NCI-H510A treated with DMSO at 0.1 percent for 48 hours (cell line): ENCODE results near the gene INSYN2A.

ENCODE experiments used
- DNase-seq: peaks from one replicate; lab custom pipeline; 2025; lab: John Stamatoyannopoulos, UW

INSYN2A gene

DNA sequence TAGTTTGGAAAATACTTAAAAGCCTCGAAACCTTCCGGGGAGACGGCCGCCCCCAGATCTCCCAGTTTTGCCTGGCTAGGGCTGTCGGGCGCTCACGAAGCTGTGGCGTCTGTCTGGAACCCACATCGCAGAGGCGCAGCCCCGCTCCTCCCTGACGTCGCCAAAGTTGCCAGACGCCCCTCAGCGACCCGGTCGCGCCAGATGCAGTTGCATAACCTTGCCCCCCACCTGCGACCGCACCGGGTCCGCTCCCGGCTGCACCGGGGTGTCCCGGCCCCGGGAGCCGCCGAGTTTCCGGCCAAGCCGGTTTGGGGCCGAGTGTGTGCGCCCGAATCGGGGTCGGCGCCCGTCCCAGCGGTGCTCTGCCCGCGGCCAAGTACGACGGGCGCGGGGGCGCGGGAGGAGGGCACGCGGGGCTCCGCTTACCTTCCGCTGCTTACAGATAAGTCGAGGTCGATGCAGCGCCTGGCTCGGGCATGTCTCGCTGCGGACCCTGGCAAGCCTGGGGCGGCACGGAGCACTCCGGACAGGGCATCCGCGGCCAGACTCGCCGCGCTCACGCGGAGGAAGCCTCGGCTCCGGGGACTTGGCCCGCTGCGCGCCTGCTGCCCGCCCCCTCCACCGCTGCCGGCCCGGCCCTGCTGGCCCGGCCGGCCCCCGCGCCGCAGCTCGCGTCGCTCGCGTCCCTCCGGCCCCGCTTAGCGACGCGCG is 665 bp downstream of the INSYN2A start:
- no peak for DNase-seq

- no peak for DNase-seq
These were observed 1.3 kb downstream of the INSYN2A start for GRCh38 chr10:127195041-127195506.

- no peak for DNase-seq
These were observed 1.8 kb downstream of the INSYN2A start for GRCh38 chr10:127194599-127194998.

DNA sequence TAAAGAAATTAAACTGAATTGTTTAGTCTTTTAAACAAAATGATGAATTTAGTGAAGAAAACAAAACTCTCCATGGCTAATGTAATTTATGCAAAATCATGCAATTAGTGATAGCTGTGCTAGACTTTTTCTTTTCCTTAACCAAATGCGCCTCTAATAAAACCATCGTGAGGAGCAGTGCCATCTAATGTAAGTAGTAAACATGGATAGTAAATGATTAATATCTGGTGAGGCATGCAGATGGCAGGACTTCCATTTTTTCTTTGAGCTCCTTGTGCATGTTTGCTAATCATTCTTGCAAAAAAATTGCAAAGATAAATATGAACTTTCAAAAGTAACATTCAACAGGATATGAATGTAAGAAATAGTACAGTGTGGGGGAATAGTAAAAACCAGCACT is 2.3 kb downstream of the INSYN2A start:
- DNase-seq: no peak

GRCh38 chr10:127193125-127193524 is 3.3 kb downstream of the INSYN2A start:
- DNase-seq: no peak

GRCh38 chr10:127190427-127190826 is 6.0 kb downstream of the INSYN2A start:
- no peak for DNase-seq

GRCh38 chr10:127189226-127189625 is 7.2 kb downstream of the INSYN2A start:
- DNase-seq: no peak

GRCh38 chr10:127186813-127187212 is 9.6 kb downstream of the INSYN2A start:
- no peak for DNase-seq

DNA sequence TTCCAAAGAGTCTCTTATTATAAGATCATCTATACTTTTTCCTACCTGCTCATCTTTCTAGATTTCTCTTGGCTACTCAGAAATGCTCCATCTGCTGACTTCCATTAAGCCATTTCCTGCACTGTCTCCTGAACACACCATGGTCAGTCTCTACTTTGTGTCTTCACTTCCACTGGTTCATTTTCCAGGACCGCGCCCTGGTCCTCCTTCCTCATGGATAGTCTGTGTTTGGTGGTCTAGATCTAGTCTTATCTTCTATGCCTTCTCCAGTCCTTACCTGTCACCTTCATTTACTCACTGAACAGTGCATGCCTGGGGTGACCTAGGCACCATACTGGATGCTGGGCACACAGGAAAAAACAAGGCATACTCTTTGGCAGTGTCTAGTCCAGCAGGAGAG is 11.8 kb downstream of the INSYN2A start:
- no peak for DNase-seq

GRCh38 chr10:127182161-127182560 is 14.2 kb downstream of the INSYN2A start:
- DNase-seq: no peak

DNA sequence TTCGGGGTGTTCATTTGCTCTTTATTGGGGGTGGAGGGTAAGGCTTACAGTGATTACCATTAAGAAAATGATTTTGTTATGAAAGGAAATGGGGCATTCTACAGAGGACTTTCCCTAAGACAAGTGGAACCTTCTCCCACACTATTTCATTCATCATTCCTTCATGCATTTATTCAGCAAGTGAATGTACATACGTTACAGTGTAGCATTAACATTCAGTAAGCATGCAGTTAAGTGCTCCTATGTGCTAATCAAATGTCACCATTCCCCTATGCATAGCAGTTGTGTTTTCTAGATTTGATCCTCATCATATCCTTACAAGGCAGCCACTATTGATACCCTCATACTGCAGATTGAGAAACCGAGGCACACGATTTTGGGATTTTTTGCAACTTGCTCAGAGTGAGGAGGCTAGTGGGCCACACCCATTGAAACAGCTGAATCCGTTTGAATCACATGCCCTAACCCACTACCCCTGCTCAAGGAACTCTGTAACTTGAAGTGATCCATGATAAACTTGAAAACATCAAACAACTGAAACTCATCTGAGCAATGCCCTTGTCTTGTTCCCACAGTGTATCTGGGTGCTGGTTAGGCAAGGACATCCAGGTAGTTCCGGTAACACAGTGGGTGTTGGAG is 16.7 kb downstream of the INSYN2A start:
- no peak for DNase-seq

GRCh38 chr10:127176649-127177048 is 19.7 kb downstream of the INSYN2A start:
- DNase-seq: no peak

DNA sequence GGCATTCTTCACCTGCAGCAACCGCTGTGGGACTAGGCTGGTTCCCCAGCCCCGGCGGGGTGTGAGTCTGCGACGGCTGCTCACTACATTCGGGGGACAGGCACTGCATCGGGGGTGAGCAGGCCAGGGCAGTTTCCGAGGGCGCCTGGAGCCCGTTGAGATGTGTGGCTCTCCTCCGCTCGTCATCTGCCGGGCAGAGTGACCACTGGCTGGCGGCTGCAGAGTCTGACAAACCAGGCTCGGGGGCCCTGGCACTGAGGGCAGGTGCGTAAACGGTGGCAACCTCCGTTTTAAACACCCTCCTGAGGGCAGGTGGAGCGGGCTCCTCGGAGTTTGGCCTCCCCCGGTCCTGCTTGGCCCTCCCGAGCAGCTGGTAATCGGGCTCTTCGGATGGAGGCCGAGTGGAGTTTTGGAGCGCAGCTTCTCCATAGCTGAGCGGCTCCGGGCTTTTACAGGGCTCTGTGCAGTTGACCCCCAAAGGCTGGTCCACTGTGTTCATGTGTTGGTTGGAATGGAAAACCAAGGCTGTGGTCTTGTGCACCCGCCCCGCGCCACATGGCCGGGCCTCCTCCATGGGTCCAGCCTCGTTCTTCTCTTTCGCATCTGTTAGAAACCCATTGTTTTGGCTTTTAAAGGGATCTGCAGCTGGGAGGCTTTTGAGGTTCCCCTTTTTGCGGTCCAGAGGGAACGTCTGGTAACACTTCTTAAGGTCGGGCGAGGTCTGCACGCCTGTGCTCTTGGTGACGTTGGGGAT is 20.9 kb downstream of the INSYN2A start:
- DNase-seq: no peak

DNA sequence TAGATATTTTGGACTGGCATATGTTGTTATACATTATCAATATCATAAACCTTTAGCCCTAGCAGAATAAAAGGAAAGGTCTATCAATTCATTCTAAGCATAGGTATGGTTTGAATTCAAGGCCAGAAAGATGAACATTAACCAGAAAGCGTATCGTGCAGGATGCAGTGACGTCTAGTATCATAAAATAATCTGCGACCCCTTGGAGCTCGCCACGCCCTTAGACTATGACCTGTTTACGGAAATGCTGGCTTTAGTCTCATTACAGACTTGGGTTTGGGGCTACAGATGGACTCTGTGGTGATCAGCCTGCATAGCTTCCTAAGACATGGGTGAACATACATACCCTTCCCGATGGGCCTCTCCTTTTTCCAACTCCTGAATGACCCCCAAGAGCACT is 21.5 kb downstream of the INSYN2A start:
- no peak for DNase-seq

DNA sequence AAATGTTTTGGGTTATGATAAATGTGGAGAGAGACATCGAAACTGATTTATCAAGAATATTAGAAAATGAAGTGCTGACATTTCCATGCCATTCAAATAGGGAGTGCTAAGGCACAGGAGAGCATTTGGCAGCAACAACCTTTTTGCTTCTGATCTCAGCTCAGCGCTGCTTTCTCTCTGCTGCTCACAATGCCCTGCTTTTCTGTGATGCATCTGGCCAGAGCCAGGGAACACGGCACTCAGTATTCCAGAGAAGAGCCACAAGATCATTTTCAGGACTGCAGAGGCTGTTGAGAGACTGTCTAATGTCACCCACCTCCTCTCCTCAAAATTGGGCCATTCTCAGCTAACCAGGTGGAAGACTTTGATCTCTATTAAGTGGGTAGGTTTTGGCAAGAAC is 28.1 kb downstream of the INSYN2A start:
- DNase-seq: no peak

- no peak for DNase-seq
These were observed 33.5 kb downstream of the INSYN2A start for GRCh38 chr10:127162841-127163240.

DNA sequence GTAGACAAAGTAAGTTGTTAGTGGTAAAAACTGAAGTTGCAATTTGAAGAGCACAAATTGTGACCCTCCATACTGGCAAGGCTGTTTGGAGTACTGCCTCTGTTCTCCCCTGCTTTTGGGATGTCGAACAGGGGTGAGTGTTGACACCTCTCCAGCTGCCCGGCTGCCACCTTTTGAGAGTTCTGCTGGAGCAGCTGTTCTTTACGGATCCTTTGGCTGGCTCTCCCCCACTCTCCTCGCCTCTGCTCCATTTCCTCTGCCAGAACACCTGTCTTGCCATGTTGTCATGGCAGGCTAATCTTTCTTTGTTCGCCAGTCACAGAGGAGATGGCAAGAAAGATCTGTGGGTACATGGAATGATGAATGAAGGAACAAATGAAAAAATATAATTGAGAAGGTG is 34.9 kb downstream of the INSYN2A start:
- DNase-seq: peak; percentile 41

DNA sequence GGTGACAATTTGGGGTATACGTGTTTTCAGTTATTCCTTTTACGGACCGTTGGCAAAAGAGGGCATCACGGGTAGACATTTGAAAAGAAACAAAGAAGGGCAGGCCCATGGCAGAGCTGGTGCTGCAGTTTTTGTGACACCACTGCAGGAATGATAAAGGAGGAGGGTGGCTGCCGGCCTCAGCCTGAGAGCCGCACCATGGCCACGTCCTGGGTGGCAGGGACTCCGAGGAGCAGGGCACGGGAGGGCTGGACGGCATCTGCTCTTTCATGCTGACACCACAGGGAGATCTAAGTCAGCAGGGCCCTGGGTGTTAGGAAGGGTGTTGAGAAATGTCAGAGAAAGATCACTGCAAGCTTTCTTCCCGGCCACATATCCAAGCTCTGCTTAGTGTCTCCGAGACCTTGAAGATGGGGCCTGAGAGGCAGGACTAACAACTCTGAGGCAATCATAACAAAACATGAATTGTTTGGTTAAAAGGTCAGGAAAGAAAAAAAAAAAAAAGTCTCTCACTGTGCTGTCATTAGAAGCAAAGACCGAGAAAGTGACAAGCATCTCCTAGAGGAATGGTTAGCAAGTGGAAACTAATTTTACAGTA is 36.6 kb downstream of the INSYN2A start:
- no peak for DNase-seq

DNA sequence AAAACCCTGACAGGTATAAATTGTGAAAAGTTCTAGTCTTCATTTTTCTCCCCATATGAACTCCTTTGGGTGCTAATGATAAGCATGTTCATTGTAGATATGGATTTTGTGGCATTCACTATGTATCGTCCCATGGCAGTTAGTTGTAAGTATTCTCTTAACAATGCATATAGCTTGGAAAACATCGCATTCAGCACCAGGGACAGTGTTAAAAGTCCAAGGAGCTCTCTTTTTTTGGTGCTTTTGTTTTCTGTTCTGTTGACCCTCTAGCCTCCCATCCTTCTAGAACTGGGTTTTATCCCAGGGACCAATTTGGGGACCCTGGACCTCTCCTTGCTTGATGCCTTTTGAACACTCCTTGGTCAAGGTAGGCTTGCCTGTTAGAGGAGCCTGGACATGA is 37.7 kb downstream of the INSYN2A start:
- DNase-seq: no peak

DNA sequence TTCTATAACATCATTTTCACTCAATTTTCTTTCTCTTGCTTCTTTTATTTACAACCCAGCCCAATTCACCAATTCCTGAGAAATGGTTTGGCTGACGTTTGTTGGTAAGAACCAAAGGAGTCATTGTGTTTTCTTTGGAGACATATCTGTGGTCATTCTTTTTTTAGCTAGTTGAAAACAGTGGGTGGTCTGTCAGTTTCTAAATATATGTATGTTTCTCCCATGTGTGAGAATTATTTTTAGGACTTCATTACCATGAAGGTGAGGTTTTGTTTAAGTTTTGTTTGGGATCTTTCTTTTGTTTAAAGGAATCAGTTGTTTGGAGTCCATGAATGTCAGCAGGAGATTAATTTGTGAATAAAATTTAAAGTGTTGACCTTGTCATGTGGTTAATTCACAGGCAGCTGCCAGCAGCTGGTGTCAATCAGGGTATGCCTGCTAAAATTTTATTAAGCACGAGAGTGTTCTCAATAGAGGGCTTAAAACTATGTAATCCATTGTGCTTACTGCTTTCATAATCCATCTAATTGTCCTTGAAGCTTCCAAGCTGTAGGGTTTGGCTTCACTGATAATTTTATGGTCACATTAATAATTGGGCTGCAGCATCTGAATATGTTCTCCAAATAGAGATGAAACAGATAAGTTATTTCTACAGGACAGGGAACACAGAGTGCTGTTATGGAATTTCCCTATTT is 38.7 kb downstream of the INSYN2A start:
- DNase-seq: no peak

- DNase-seq: peak; percentile 7
These were observed 39.3 kb downstream of the INSYN2A start for GRCh38 chr10:127157089-127157488.
